Heart left ventricle (tissue), 16 donors: ENCODE results near the gene BDKRB2. TPM values are rescaled to one million over a fixed set of nuclear protein-coding genes. Genes with fewer than 3 reads are reported as not detected.

ENCODE experiments used
- ATAC-seq, 4 donors: fragments of 200-7000 bp; cut with Tn5 transposase; one replicate each; pipeline ENCODE4 v1.9.1; 2020 to 2022; ENCODE audit warnings: moderate library complexity in 4 of 4, mild to moderate bottlenecking in 3 of 4, moderate number of reproducible peaks in 1 of 4
- DNase-seq, 5 donors: peaks; one replicate each; pipeline ENCODE4 v3.0.0-alpha.2; 2020
- H3K27ac ChIP-seq, 12 donors: fragments of 200-600 bp; sonication (generic) in 4 of 12; one replicate each; pipeline versions ENCODE4 v1.5.0 to v1.8.0; 2016 to 2022; ENCODE audit warnings: mild to moderate bottlenecking in 2 of 12
- H3K27me3 ChIP-seq, 9 donors: fragments of 200-600 bp; sonication (generic) in 2 of 9; one replicate each; pipeline versions ENCODE4 v1.5.1 to v1.8.0; 2016 to 2022; ENCODE audit warnings: mild to moderate bottlenecking in 3 of 9
- H3K36me3 ChIP-seq, 9 donors: fragments of 200-600 bp; sonication (generic) in 2 of 9; one replicate each; pipeline versions ENCODE4 v1.5.0 to v1.8.0; 2018 to 2022; ENCODE audit warnings: mild to moderate bottlenecking in 2 of 9
- H3K4me1 ChIP-seq, 12 donors: fragments of 200-600 bp; sonication (generic) in 4 of 12; one replicate each; pipeline versions ENCODE4 v1.5.0 to v1.8.0; 2016 to 2022; ENCODE audit warnings: mild to moderate bottlenecking in 3 of 12
- H3K4me3 ChIP-seq, 12 donors: fragments of 200-600 bp; sonication (generic) in 4 of 12; one replicate each; pipeline versions ENCODE4 v1.5.0 to v1.8.0; 2017 to 2022; ENCODE audit warnings: mild to moderate bottlenecking in 9 of 12, moderate library complexity in 4 of 12
- H3K9me3 ChIP-seq, 12 donors: fragments of 200-600 bp; sonication (generic) in 4 of 12; one replicate each; pipeline versions ENCODE4 v1.5.0 to v1.8.0; 2016 to 2022; ENCODE audit warnings: mild to moderate bottlenecking in 1 of 12
- CTCF ChIP-seq, 12 donors: fragments of 200-600 bp; sonication (generic) in 4 of 12; IDR thresholded peaks; one replicate each; pipeline versions ENCODE4 v1.5.0 to v1.8.0; 2018 to 2022; ENCODE audit warnings: antibody characterized with exemption in 12 of 12, mild to moderate bottlenecking in 5 of 12
- POLR2A ChIP-seq, 2 donors: fragments of 450-650 bp; IDR thresholded peaks; one replicate each; pipeline ENCODE4 v1.6.1; 2017; ENCODE audit warnings: antibody characterized with exemption in 2 of 2, mild to moderate bottlenecking in 2 of 2, moderate library complexity in 2 of 2
- WGBS, 4 donors: extraction: QIAGEN DNeasy Blood & Tissue Kit in 2 of 4; methylation state at CpG; one replicate each; pipeline versions ENCODE4 v1.1.5 to v1.1.7; 2013 to 2018; 5-methylcytosine and 5-hydroxymethylcytosine counted together
- intact Hi-C, 10 donors: fragments of 100-400 bp; cut with DNase I; formaldehyde crosslinking; loops; one replicate each; pipeline versions ENCODE4 v1.11.1 to v1.14.2; 2022
- polyA plus RNA-seq, 2 donors: library from polyadenylated mRNA; stranded (reverse); fragments of 200-250 nt; gene quantifications; one replicate each; pipeline ENCODE4 v1.2.3, GENCODE V29; 2013
- total RNA-seq, 9 donors: library from RNA; depleted of rRNA in 2 of 9; stranded (reverse); fragments of >200 nt in 2 of 9; fragmentation: NEBNext Ultra II Directional in 3 of 9; extraction: Animal tissue kit (Norgen Biotek cat#: 25700) in 3 of 9; gene quantifications; one replicate each; pipeline versions ENCODE4 v1.1.0 to v1.2.4, GENCODE V29; 2016 to 2023
- donor health status: ischemic (EF 13 %, LVEDD 7.1; RV severe dilation, severe dysfunction).
- donor health status: healthy with polysubstance abuse.
- donor health status: DM: no; HTN: yes; CAD: no.
- donor health status: DM: no; HTN: no; CAD: no.
- donor health status: ischemic (EF 25% LVEDD 6.9; RV normal size, moderate dysfunction).
- donor health status: ischemic (EF 25% LVEDD 5.7; RV mildly dilated, moderate dysfunction).
- donor health status: healthy.
- donor health status: DM: yes; HTN: yes; CAD: no.
- donor health status: ischemic (EF 35%, LVEDD 5.7; RV mildly dilated, moderate dysfunction).
- donor health status: nonischemic (EF 11% LVEDD 7.7; RV severe dilation, severe dysfunction).
- donor health status: DM: yes; HTN: yes; CAD: no.
- donor health status: PGD.
- donor health status: ischemic (EF 29% LVEDD 5.4; RV normal size, mild dysfunction).
- donor health status: nonischemic (EF 23%, LVEDD 6.1; RV moderate dilation, normal function).

BDKRB2 gene
- total and polyA plus RNA-seq, 11 donors, result 0.14 to 3.3 (median 0.63) TPM

GRCh38 chr14:96227428-96227827 is 22.8 kb downstream of the BDKRB2 start:
- no peak overlapping the region for H3K27ac ChIP-seq
- no peak for ATAC-seq
- H3K27me3 ChIP-seq, result no peaks in the 10 kb centered on the region
- no peak overlapping the region for H3K4me3 ChIP-seq
- H3K36me3 ChIP-seq, result no peaks in the 10 kb centered on the region
- H3K4me1 ChIP-seq, result peaks cover 0 to 8% (median 0%) of the 10 kb centered on the region in 12 donors
- H3K9me3 ChIP-seq, result peaks cover 0 to 13% (median 0%) of the 10 kb centered on the region in 12 donors
- intact Hi-C loops, result no loop called here
- DNase-seq, result no peak
- TF ChIP-seq CTCF (IDR thresholded peaks at IDR 0.05) (no peak), POLR2A (IDR thresholded peaks at IDR 0.05) (no peak)
- WGBS, 4 donors, result 84 to 95% (median 86%) methylated on average over 6 to 7 of the region's 7 CpGs

DNA sequence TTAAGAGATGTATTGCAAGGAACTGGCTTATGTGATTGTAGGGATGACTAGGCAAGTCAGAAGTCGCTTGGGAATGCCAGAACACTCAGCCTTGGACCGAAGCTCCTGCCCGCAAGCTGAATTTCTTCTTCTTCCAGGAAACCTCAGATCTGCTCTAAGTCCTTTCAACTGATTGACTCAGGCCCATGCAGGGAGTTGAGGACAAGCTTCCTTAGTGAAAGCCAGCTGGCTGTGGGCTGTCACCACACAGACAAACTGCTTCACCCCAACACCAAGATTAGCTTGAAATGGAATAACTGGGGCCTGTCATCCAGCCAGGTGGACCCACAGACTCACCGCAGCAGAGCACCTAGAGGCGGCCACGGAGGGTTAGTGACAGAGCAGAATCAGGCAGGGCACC is 24.7 kb downstream of the BDKRB2 start:
- H3K9me3 ChIP-seq, result peaks cover 0 to 13% (median 0%) of the 10 kb centered on the region in 12 donors
- TF ChIP-seq POLR2A (IDR thresholded peaks at IDR 0.05) (no peak), CTCF (IDR thresholded peaks at IDR 0.05) (no peak)
- intact Hi-C loops, result no loop called here
- 82 to 87% (median 85%) methylated on average over 6 of the region's 6 CpGs for WGBS, 4 donors
- H3K36me3 ChIP-seq, result no peaks in the 10 kb centered on the region
- DNase-seq (no peak), ATAC-seq (no peak)
- H3K27me3 ChIP-seq, result no peaks in the 10 kb centered on the region
- H3K4me1 ChIP-seq, result peaks cover 0 to 8% (median 0%) of the 10 kb centered on the region in 12 donors
- no peak overlapping the region for H3K4me3 ChIP-seq
- no peak overlapping the region for H3K27ac ChIP-seq

DNA sequence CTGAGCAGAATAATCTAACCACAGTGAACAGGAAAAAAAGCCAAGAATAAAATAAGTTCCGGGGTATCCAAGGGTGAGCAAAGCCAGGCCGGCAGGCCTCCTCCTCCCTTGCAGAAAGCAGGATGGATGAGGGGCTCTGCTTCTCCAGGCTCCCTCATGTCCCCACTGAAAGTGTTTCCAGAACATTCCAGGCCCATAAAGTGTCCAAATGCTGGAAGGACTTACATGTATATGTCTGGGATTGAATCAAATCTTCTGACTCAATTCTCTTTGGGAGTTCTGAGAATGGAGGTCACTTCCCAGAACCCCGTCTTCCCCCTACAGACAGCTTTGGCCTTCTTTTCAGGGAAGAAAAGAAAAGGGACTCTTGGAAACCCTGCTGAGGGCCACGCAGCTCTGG is 26.4 kb downstream of the BDKRB2 start:
- no peak for ATAC-seq

DNA sequence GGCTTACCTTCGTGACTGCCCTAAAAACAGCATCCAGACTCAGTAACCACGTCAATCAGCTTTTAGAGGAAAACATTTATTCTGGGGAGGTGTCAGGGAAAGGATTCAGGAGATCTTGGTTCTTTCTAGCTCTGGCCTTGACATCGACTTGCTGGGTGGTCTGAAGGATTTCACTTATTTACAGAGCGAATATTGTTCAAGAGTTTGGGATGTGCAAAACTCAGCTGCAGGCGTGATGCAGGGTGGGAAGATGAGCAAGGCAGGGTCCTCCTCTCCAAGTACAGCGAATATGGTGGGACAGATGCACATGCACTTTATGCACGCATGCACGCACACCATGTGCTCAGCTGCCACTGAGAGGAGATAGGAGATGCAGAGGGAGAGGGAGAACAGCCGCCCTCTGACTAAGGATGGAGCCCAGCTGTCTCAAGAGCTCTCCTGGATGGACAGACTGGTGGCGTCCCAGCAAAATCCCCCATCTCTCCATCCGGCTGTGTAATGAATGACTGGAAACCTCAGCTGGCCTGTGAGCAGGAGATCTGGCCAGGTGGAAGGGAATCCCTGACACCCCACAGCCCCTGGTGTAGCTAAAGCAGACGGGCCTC is 27.0 kb downstream of the BDKRB2 start:
- WGBS, 4 donors, result 78 to 80% (median 79%) methylated on average over 12 of the region's 12 CpGs
- ATAC-seq (no peak), DNase-seq (no peak)
- intact Hi-C loops, result no loop called here
- Histone ChIP-seq H3K4me1 (peaks cover 0 to 8% (median 0%) of the 10 kb centered on the region in 12 donors), H3K9me3 (peaks cover 0 to 13% (median 0%) of the 10 kb centered on the region in 12 donors), H3K36me3 (no peaks in the 10 kb centered on the region), H3K4me3 (no peak overlapping the region), H3K27ac (no peak overlapping the region), H3K27me3 (no peaks in the 10 kb centered on the region)
- TF ChIP-seq CTCF (IDR thresholded peaks at IDR 0.05) (no peak), POLR2A (IDR thresholded peaks at IDR 0.05) (no peak)

More for the DNA sequence above, 26.4 kb downstream of the BDKRB2 start:
- intact Hi-C loops, result no loop called here
- Histone ChIP-seq H3K9me3 (peaks cover 0 to 13% (median 0%) of the 10 kb centered on the region in 12 donors), H3K36me3 (no peaks in the 10 kb centered on the region), H3K27ac (no peak overlapping the region), H3K27me3 (no peaks in the 10 kb centered on the region), H3K4me1 (peaks cover 0 to 8% (median 0%) of the 10 kb centered on the region in 12 donors), H3K4me3 (no peak overlapping the region)
- WGBS, 4 donors, result 69 to 86% (median 84%) methylated on average over 4 of the region's 4 CpGs
- TF ChIP-seq POLR2A (IDR thresholded peaks at IDR 0.05) (no peak), CTCF (IDR thresholded peaks at IDR 0.05) (no peak)
- DNase-seq, result no peak
